ENCODE data around the gene ZNF432. TPM values are rescaled to one million over a fixed set of nuclear protein-coding genes. Genes with fewer than 3 reads are reported as not detected.
A peak's percentile ranks its signal among the peaks of the same experiment; 100 is the strongest.

The ZNF432 gene
- total RNA-seq, 1 donor from 2014 or later = 33.6 TPM

DNA sequence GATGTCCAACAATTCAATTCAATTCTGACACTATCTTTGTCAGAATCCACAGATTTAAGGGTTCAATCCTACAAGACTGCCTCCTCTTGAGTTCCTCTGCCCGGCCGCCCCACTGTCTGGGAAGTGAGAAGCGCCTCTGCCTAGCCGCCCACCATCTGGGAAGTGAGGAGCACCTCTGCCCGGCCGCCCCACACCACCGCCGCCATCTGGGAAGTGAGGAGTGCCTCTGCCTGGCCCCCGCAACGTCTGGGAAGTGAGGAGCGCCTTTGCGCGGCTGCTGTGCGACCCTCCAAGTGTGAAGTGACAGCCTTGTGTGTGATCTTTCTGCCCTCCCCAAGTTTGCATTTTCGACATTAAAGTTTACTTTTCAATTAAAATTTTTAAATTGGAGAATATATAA, 26.4 kb downstream of the ZNF432 start:
- DNase-seq (ENCODE audit: low spot score, unreplicated experiment) = no peak
- Mint-ChIP-seq H3K27me3 (no peaks in the 10 kb centered on the region), H3K4me3 (ENCODE audit: low read depth) (no peak overlapping the region), H3K27ac (no peak overlapping the region), H3K9me3 (ENCODE audit: low read depth) (peaks cover 67% of the 10 kb centered on the region), H3K36me3 (ENCODE audit: insufficient read depth) (peaks cover 90% of the 10 kb centered on the region), H3K4me1 (ENCODE audit: low read depth) (peaks cover 7% of the 10 kb centered on the region)
- TF ChIP-seq, protein P1, sequence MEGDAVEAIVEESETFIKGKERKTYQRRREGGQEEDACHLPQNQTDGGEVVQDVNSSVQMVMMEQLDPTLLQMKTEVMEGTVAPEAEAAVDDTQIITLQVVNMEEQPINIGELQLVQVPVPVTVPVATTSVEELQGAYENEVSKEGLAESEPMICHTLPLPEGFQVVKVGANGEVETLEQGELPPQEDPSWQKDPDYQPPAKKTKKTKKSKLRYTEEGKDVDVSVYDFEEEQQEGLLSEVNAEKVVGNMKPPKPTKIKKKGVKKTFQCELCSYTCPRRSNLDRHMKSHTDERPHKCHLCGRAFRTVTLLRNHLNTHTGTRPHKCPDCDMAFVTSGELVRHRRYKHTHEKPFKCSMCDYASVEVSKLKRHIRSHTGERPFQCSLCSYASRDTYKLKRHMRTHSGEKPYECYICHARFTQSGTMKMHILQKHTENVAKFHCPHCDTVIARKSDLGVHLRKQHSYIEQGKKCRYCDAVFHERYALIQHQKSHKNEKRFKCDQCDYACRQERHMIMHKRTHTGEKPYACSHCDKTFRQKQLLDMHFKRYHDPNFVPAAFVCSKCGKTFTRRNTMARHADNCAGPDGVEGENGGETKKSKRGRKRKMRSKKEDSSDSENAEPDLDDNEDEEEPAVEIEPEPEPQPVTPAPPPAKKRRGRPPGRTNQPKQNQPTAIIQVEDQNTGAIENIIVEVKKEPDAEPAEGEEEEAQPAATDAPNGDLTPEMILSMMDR (IDR thresholded peaks at IDR 0.05; ENCODE audit: unreplicated experiment) = no peak

DNA sequence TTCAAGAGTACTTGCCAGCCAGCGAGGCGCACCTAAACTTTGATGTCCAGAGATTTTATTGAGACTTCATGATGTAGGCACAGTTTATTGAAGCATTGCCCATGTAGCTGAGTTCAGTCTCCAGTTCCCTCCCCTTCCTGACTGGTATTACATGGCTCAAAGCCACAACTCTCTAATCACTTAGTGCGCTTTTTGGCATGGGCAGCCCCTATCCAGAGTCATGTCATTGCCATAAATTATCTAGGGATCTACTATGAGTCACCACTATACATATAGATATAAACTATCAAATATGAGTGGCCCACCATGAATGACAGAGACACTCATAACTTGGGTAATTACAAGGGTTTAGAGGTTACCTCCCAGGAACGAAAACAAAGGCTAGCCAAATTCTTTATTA, 28.1 kb downstream of the ZNF432 start:
- H3K36me3 Mint-ChIP-seq (ENCODE audit: insufficient read depth) = peaks cover 92% of the 10 kb centered on the region
- DNase-seq (ENCODE audit: low spot score, unreplicated experiment) = no peak
- H3K9me3 Mint-ChIP-seq (ENCODE audit: low read depth) = peaks cover 75% of the 10 kb centered on the region
- no peaks in the 10 kb centered on the region for H3K27me3 Mint-ChIP-seq
- H3K4me3 Mint-ChIP-seq (ENCODE audit: low read depth) = no peak overlapping the region
- no peaks in the 10 kb centered on the region for H3K4me1 Mint-ChIP-seq (ENCODE audit: low read depth)
- no peak overlapping the region for H3K27ac Mint-ChIP-seq
- TF ChIP-seq, protein P1 (IDR thresholded peaks at IDR 0.05; ENCODE audit: unreplicated experiment) = no peak

DNA sequence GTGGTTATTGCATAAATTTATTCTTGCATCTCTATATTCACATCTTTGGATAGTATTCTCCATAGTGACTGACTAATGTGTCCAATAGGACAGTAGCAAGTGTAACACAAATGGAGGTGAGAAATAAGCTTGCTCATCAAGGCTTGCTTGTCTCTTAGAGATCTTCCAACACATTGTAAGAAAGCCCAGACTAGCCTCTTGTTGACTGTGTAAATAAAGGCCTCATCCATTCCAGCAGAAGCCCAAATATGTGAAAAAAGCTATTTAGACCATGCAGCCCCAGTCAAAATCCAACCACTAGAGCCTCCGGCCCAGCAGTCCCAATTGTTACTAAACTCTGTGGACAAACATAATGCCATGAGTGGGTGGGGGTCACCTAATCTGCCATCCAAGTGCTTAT, 38.0 kb downstream of the ZNF432 start:
- no peak overlapping the region for H3K4me3 Mint-ChIP-seq (ENCODE audit: low read depth)
- peaks cover 5% of the 10 kb centered on the region for H3K4me1 Mint-ChIP-seq (ENCODE audit: low read depth)
- no peaks in the 10 kb centered on the region for H3K27me3 Mint-ChIP-seq
- peaks cover 18% of the 10 kb centered on the region for H3K9me3 Mint-ChIP-seq (ENCODE audit: low read depth)
- TF ChIP-seq, protein P1 (IDR thresholded peaks at IDR 0.05; ENCODE audit: unreplicated experiment) = no peak
- DNase-seq (ENCODE audit: low spot score, unreplicated experiment) = no peak
- H3K27ac Mint-ChIP-seq = no peak overlapping the region
- H3K36me3 Mint-ChIP-seq (ENCODE audit: insufficient read depth) = peaks cover 50% of the 10 kb centered on the region

DNA sequence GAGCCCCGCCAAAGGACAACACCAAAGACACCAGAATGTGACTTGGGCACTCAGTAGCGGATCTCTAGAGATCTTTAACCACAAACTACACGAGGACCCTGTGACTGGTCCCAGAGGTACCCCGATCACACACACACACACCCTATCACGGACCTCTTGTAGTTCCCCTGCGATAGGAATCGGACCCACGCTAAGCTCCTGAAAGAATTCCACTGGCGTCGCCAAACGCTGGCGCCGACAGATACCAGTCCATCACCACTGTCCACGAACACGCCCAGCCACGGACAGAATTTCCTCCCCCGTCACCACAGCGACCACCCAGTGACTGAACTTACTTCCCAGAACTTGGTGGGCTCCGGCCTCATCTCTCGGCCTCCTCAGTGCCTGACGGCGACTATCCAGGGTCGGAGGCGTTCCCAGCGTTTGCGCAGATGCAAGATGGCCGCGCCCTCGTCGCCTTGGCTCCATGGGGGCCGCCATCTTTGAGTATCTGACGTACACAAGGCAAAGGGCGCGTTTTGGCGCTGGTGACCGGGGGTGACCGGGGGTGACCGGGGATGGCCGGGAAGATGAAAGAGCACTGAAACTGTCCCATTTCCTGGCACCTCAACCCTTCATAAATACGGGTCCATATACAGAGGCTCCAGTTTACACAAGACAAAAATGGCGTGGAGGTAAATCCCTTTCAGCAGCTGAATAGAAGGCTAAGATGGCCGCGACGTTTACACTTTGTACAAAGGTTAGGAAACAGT, 40.7 kb downstream of the ZNF432 start, which contains the start of gene ZNF615:
Gene ZNF615, minus strand, starts transcription at position 406 of the 752 bp plus-strand sequence. CDS start 4,500 bp downstream, outside the sequence.
- peak; percentile 80 for DNase-seq (ENCODE audit: low spot score, unreplicated experiment)
- Mint-ChIP-seq H3K27me3 (no peaks in the 10 kb centered on the region), H3K9me3 (ENCODE audit: low read depth) (peaks cover 19% of the 10 kb centered on the region), H3K4me3 (ENCODE audit: low read depth) (peak within 1 kb of the TSS; percentile 94), H3K36me3 (ENCODE audit: insufficient read depth) (peaks cover 51% of the 10 kb centered on the region), H3K4me1 (ENCODE audit: low read depth) (peaks cover 5% of the 10 kb centered on the region), H3K27ac (peak within 1 kb of the TSS; percentile 99)
- TF ChIP-seq, protein P1 (IDR thresholded peaks at IDR 0.05; ENCODE audit: unreplicated experiment) = no peak

DNA sequence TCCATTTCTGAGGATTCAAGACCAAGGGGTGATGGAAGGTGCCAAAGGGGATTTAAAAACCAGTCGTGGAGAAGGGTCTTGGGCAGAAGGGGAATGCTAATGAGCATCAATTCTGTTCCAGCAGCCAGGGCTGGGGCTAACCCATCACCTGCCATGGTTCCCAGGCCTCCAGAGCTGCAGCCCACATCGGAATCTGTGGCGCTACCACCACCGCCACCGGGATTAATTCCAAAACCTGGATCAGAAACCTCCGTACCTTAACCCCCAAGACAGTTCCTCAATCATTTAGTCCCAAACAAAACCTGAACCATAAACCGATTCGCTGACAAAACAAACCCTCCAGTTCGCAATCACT, 41.2 kb downstream of the ZNF432 start:
- Mint-ChIP-seq H3K9me3 (ENCODE audit: low read depth) (peaks cover 17% of the 10 kb centered on the region), H3K36me3 (ENCODE audit: insufficient read depth) (peaks cover 47% of the 10 kb centered on the region), H3K27ac (peak overlapping the region; percentile 99), H3K27me3 (no peaks in the 10 kb centered on the region), H3K4me3 (ENCODE audit: low read depth) (peak overlapping the region; percentile 94), H3K4me1 (ENCODE audit: low read depth) (peaks cover 5% of the 10 kb centered on the region)
- TF ChIP-seq, protein P1 (IDR thresholded peaks at IDR 0.05; ENCODE audit: unreplicated experiment) = no peak
- no peak for DNase-seq (ENCODE audit: low spot score, unreplicated experiment)
